ENCODE measurements around the gene HSPA12A.

The HSPA12A gene

GRCh38 chr10:116699049-116699448 lies 43.3 kb downstream of the HSPA12A start:
- Histone ChIP-seq H3K23ac (ENCODE audit: low read length) (no peak overlapping the region), H2BK5ac (ENCODE audit: low read depth, low read length, poor library complexity) (no peak overlapping the region), H2BK120ac (ENCODE audit: insufficient read depth, low read length, poor library complexity) (no peak overlapping the region), H3K4me2 (ENCODE audit: low read length) (no peak overlapping the region), H3K36me3 (ENCODE audit: control insufficient read depth in 1 of 2, insufficient read depth in 2 of 2, low read length in 2 of 2) (no peaks in the 10 kb centered on the region), H3K14ac (ENCODE audit: low read length) (no peak overlapping the region), H3K27ac (ENCODE audit: low read depth, low read length) (no peak overlapping the region), H2AK5ac (ENCODE audit: low read length) (no peak overlapping the region), H4K8ac (ENCODE audit: low read depth, low read length) (no peak overlapping the region), H3K9ac (ENCODE audit: low read length) (no peak overlapping the region), H3K18ac (ENCODE audit: low read length) (no peak overlapping the region), H4K91ac (ENCODE audit: low read depth, low read length) (no peak overlapping the region), H4K12ac (ENCODE audit: low read depth, low read length) (no peak overlapping the region), H3K9me3 (ENCODE audit: insufficient read depth, low read depth, low read length) (no peaks in the 10 kb centered on the region), H3K79me1 (ENCODE audit: low read length) (no peaks in the 10 kb centered on the region), H3K4ac (ENCODE audit: low read depth, low read length) (no peak overlapping the region), H3K4me3 (ENCODE audit: low read depth, low read length) (no peak overlapping the region), H2AFZ (ENCODE audit: insufficient read depth, low read length, poor library complexity) (no peak overlapping the region), H3K79me2 (ENCODE audit: control insufficient read depth, insufficient read depth, low read length, poor library complexity) (no peaks in the 10 kb centered on the region), H3K4me1 (ENCODE audit: control insufficient read depth in 1 of 2, insufficient read depth in 2 of 2, low read length in 2 of 2) (no peaks in the 10 kb centered on the region), H3K27me3 (ENCODE audit: insufficient read depth, low read length) (no peaks in the 10 kb centered on the region), H2BK12ac (ENCODE audit: low read length) (no peak overlapping the region)
- DNase-seq: no peak
- WGBS (ENCODE audit: extremely low coverage, insufficient coverage, insufficient read length): no CpG with 5 or more reads among the region's 9 CpGs

GRCh38 chr10:116698364-116698763 lies 44.0 kb downstream of the HSPA12A start:
- no peak overlapping the region for H3K9ac ChIP-seq (ENCODE audit: low read length)
- no peaks in the 10 kb centered on the region for H3K79me2 ChIP-seq (ENCODE audit: control insufficient read depth, insufficient read depth, low read length, poor library complexity)
- H2AK5ac ChIP-seq (ENCODE audit: low read length): no peak overlapping the region
- DNase-seq: no peak
- H4K91ac ChIP-seq (ENCODE audit: low read depth, low read length): no peak overlapping the region
- no peak overlapping the region for H3K23ac ChIP-seq (ENCODE audit: low read length)
- WGBS (ENCODE audit: extremely low coverage, insufficient coverage, insufficient read length): no CpG with 5 or more reads among the region's 9 CpGs
- H3K9me3 ChIP-seq (ENCODE audit: insufficient read depth, low read depth, low read length): no peaks in the 10 kb centered on the region
- H3K14ac ChIP-seq (ENCODE audit: low read length): no peak overlapping the region
- H2BK12ac ChIP-seq (ENCODE audit: low read length): no peak overlapping the region
- no peak overlapping the region for H4K12ac ChIP-seq (ENCODE audit: low read depth, low read length)
- H3K4me3 ChIP-seq (ENCODE audit: low read depth, low read length): no peak overlapping the region
- no peak overlapping the region for H3K18ac ChIP-seq (ENCODE audit: low read length)
- no peak overlapping the region for H3K27ac ChIP-seq (ENCODE audit: low read depth, low read length)
- H3K79me1 ChIP-seq (ENCODE audit: low read length): no peaks in the 10 kb centered on the region
- no peak overlapping the region for H2BK5ac ChIP-seq (ENCODE audit: low read depth, low read length, poor library complexity)
- no peak overlapping the region for H3K4ac ChIP-seq (ENCODE audit: low read depth, low read length)
- no peak overlapping the region for H2AFZ ChIP-seq (ENCODE audit: insufficient read depth, low read length, poor library complexity)
- H2BK120ac ChIP-seq (ENCODE audit: insufficient read depth, low read length, poor library complexity): no peak overlapping the region
- H3K4me2 ChIP-seq (ENCODE audit: low read length): no peak overlapping the region
- no peaks in the 10 kb centered on the region for H3K36me3 ChIP-seq (ENCODE audit: control insufficient read depth in 1 of 2, insufficient read depth in 2 of 2, low read length in 2 of 2)
- H3K4me1 ChIP-seq (ENCODE audit: control insufficient read depth in 1 of 2, insufficient read depth in 2 of 2, low read length in 2 of 2): no peaks in the 10 kb centered on the region
- no peak overlapping the region for H4K8ac ChIP-seq (ENCODE audit: low read depth, low read length)
- no peaks in the 10 kb centered on the region for H3K27me3 ChIP-seq (ENCODE audit: insufficient read depth, low read length)

- Histone ChIP-seq H3K4me2 (ENCODE audit: low read length) (no peak overlapping the region), H3K36me3 (ENCODE audit: control insufficient read depth in 1 of 2, insufficient read depth in 2 of 2, low read length in 2 of 2) (no peaks in the 10 kb centered on the region), H3K4me1 (ENCODE audit: control insufficient read depth in 1 of 2, insufficient read depth in 2 of 2, low read length in 2 of 2) (no peaks in the 10 kb centered on the region), H3K18ac (ENCODE audit: low read length) (no peak overlapping the region), H2AFZ (ENCODE audit: insufficient read depth, low read length, poor library complexity) (no peak overlapping the region), H2BK5ac (ENCODE audit: low read depth, low read length, poor library complexity) (no peak overlapping the region), H4K8ac (ENCODE audit: low read depth, low read length) (no peak overlapping the region), H3K9me3 (ENCODE audit: insufficient read depth, low read depth, low read length) (no peaks in the 10 kb centered on the region), H3K4ac (ENCODE audit: low read depth, low read length) (no peak overlapping the region), H4K12ac (ENCODE audit: low read depth, low read length) (no peak overlapping the region), H3K79me1 (ENCODE audit: low read length) (no peaks in the 10 kb centered on the region), H3K79me2 (ENCODE audit: control insufficient read depth, insufficient read depth, low read length, poor library complexity) (no peaks in the 10 kb centered on the region), H2BK12ac (ENCODE audit: low read length) (no peak overlapping the region), H3K27me3 (ENCODE audit: insufficient read depth, low read length) (no peaks in the 10 kb centered on the region), H2BK120ac (ENCODE audit: insufficient read depth, low read length, poor library complexity) (no peak overlapping the region), H3K27ac (ENCODE audit: low read depth, low read length) (no peak overlapping the region), H2AK5ac (ENCODE audit: low read length) (no peak overlapping the region), H3K4me3 (ENCODE audit: low read depth, low read length) (no peak overlapping the region), H3K23ac (ENCODE audit: low read length) (no peak overlapping the region), H3K14ac (ENCODE audit: low read length) (no peak overlapping the region), H4K91ac (ENCODE audit: low read depth, low read length) (no peak overlapping the region), H3K9ac (ENCODE audit: low read length) (no peak overlapping the region)
- no CpG with 5 or more reads among the region's 7 CpGs for WGBS (ENCODE audit: extremely low coverage, insufficient coverage, insufficient read length)
- no peak for DNase-seq
Measured at GRCh38 chr10:116697816-116698215, 44.5 kb downstream of the HSPA12A start.

GRCh38 chr10:116696919-116697318 lies 45.4 kb downstream of the HSPA12A start:
- no peaks in the 10 kb centered on the region for H3K4me1 ChIP-seq (ENCODE audit: control insufficient read depth in 1 of 2, insufficient read depth in 2 of 2, low read length in 2 of 2)
- no peak overlapping the region for H3K27ac ChIP-seq (ENCODE audit: low read depth, low read length)
- no peak overlapping the region for H3K9ac ChIP-seq (ENCODE audit: low read length)
- H3K23ac ChIP-seq (ENCODE audit: low read length): no peak overlapping the region
- H3K14ac ChIP-seq (ENCODE audit: low read length): no peak overlapping the region
- no peak overlapping the region for H2BK12ac ChIP-seq (ENCODE audit: low read length)
- H2AFZ ChIP-seq (ENCODE audit: insufficient read depth, low read length, poor library complexity): no peak overlapping the region
- H3K79me2 ChIP-seq (ENCODE audit: control insufficient read depth, insufficient read depth, low read length, poor library complexity): no peaks in the 10 kb centered on the region
- H3K27me3 ChIP-seq (ENCODE audit: insufficient read depth, low read length): no peaks in the 10 kb centered on the region
- no peak overlapping the region for H4K8ac ChIP-seq (ENCODE audit: low read depth, low read length)
- no peak overlapping the region for H2BK120ac ChIP-seq (ENCODE audit: insufficient read depth, low read length, poor library complexity)
- no peak overlapping the region for H3K4me3 ChIP-seq (ENCODE audit: low read depth, low read length)
- no peak overlapping the region for H3K4me2 ChIP-seq (ENCODE audit: low read length)
- WGBS (ENCODE audit: extremely low coverage, insufficient coverage, insufficient read length): no CpG with 5 or more reads among the region's 1 CpG
- no peak for DNase-seq
- no peak overlapping the region for H4K91ac ChIP-seq (ENCODE audit: low read depth, low read length)
- H3K4ac ChIP-seq (ENCODE audit: low read depth, low read length): no peak overlapping the region
- H3K36me3 ChIP-seq (ENCODE audit: control insufficient read depth in 1 of 2, insufficient read depth in 2 of 2, low read length in 2 of 2): no peaks in the 10 kb centered on the region
- no peak overlapping the region for H4K12ac ChIP-seq (ENCODE audit: low read depth, low read length)
- H2BK5ac ChIP-seq (ENCODE audit: low read depth, low read length, poor library complexity): no peak overlapping the region
- H3K18ac ChIP-seq (ENCODE audit: low read length): no peak overlapping the region
- no peak overlapping the region for H2AK5ac ChIP-seq (ENCODE audit: low read length)
- no peaks in the 10 kb centered on the region for H3K79me1 ChIP-seq (ENCODE audit: low read length)
- H3K9me3 ChIP-seq (ENCODE audit: insufficient read depth, low read depth, low read length): no peaks in the 10 kb centered on the region
